Sigmoid colon (tissue), 4 donors: ENCODE results near the gene MYLK.

Experiments used
- CTCF ChIP-seq, 4 experiments: fragments of 450-650 bp in 3 of 4; fragments of 200-600 bp in 1 of 4; IDR thresholded peaks; one replicate each; pipeline ENCODE4 v1.5.1; 2016 to 2019; ENCODE audit warnings: antibody characterized with exemption in 4 of 4, mild to moderate bottlenecking in 3 of 4, moderate library complexity in 2 of 4
- EP300 ChIP-seq, 4 donors: sonication (generic); formaldehyde crosslinking; IDR thresholded peaks; one replicate each; pipeline ENCODE4 v1.6.1; 2017; ENCODE audit warnings: antibody characterized with exemption in 4 of 4
- POLR2A ChIP-seq, 2 donors: fragments of 450-650 bp; IDR thresholded peaks; one replicate each; pipeline ENCODE4 v1.6.1; 2016; ENCODE audit warnings: antibody characterized with exemption in 2 of 2, mild to moderate bottlenecking in 2 of 2, moderate library complexity in 2 of 2
- POLR2AphosphoS5 ChIP-seq, 4 donors: sonication (generic); formaldehyde crosslinking; IDR thresholded peaks; one replicate each; pipeline ENCODE4 v1.6.1; 2017; ENCODE audit warnings: antibody characterized with exemption in 4 of 4

GRCh38 chr3:123652342-123652984 lies 231.7 kb downstream of the MYLK start:
- peak in 2 of 4 experiments; percentile 79 to 86 for TF ChIP-seq CTCF (IDR thresholded peaks at IDR 0.05)
- peak in 3 of 4 donors; percentile 24 to 52 (median 43) for TF ChIP-seq POLR2AphosphoS5 (IDR thresholded peaks at IDR 0.05)
- no peak for TF ChIP-seq EP300 (IDR thresholded peaks at IDR 0.05)
- TF ChIP-seq POLR2A (IDR thresholded peaks at IDR 0.05) = no peak
